GM10266 (cell line): ENCODE measurements around the gene PCNX3.

Source experiments
- DNase-seq: peaks from one replicate; pipeline ENCODE4 v3.0.0; 2012; ENCODE audit errors: extremely low spot score
- TF ChIP-seq, protein P1 (sequence below): IDR thresholded peaks from 2 replicates; pipeline ENCODE4 v1.5.1; 2012; ENCODE audit warnings: mild to moderate bottlenecking, low read depth; ENCODE audit not compliant: control insufficient read depth, insufficient read depth; ENCODE audit errors: missing control alignments

Gene PCNX3

DNA sequence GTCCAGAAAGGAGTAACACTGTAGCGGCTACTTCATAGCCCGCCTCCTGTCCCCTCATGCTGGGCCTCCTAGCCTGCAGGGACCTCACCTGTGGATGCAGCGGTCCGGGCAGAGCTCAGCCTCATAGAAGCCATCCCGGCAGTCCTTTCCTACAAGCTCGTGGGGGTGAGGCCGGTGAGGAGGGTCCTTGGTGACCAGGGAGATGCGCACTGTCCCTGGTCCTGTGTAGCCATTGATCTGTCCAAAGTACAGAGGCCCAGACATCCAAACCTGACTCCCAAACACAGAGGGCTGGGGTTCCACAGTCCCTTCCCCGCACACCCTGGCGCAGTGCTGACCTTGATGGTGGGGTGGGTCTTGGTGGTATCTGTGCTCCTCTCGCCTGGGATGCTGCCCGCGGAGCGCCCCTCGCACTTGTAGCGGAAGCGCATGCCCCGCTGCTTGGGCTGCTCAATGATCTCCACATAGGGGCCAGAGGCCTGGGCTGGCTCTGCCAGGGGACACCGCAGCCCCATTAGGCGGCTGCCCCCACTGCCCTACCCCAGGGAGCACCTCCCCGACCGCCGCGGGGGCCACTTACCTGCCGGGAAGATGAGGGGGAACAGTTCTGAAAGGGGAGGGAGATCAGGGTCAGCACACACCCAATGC, 46.1 kb downstream of the PCNX3 start:
- DNase-seq = no peak
- TF ChIP-seq, protein P1, sequence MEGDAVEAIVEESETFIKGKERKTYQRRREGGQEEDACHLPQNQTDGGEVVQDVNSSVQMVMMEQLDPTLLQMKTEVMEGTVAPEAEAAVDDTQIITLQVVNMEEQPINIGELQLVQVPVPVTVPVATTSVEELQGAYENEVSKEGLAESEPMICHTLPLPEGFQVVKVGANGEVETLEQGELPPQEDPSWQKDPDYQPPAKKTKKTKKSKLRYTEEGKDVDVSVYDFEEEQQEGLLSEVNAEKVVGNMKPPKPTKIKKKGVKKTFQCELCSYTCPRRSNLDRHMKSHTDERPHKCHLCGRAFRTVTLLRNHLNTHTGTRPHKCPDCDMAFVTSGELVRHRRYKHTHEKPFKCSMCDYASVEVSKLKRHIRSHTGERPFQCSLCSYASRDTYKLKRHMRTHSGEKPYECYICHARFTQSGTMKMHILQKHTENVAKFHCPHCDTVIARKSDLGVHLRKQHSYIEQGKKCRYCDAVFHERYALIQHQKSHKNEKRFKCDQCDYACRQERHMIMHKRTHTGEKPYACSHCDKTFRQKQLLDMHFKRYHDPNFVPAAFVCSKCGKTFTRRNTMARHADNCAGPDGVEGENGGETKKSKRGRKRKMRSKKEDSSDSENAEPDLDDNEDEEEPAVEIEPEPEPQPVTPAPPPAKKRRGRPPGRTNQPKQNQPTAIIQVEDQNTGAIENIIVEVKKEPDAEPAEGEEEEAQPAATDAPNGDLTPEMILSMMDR = no peak

DNA sequence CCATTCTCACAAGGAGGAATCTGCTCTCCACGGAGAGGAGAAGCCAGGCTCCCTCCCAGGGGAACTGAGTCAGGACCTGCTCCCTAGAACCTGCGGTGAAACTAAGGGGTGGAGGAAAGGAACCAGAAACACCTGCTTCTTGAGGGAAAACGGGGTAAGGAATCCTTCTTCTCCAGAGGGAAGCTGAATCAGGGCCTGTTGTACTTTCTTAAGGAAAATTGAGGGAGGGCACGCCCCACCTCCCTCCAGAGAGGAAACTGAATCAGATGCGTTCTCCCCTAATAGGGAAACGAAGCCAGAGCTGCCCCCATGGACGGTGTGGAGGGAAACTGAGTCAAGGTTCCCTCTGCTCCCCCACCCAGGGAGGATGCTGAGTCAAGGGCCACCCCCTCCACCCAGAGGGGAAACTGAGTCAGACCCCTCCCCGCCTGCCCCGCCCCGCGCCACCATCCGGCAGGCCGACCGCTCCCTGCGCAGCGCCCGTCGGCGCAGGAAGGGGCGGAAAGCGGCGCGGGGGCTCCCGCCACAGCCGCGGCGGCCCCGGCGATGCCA, 46.7 kb downstream of the PCNX3 start:
- DNase-seq = no peak
- TF ChIP-seq, protein P1 = no peak

DNA sequence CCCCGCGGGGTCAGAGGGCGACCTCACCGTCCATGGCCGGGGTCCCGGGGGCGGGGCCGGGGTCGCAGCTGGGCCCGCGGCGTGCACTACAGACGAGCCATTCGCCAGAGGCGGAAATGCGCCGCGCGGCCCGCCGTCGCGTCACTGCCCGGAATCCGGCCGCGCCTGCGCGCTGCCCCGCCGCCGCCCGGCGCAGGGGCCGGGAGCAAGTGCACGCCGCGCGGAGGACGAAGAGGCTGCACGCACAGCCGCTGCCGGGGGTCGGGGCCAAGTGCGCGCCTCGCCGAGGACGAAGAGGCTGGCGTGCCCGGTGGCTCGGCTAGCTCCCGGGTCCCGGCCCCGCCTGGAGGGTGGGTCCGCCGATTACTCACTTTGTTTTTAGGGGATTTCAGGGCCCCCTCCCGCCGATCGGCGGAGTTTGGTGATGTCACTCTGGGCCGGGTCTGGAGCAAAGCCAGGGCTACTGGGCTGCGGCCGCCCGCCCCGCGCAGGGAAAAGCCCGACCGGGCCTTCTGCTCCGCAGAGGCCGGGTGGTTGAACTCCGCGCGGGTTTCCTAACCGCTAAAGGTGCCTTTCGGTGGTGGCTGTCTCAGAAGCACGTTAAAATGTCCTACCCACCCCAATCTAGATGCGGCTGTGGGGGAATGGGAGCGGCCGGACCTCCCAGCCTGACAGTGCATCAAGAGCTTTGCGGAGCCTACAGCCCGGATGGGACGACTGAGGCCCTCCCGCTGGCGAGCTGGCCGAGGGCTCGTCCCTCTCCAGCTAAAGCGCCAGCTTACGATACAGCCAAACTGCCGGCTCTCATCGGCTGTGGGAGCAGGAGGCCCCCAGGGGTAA, 47.4 kb downstream of the PCNX3 start, which contains the start of gene RELA:
TSS of gene RELA (minus strand) at position 118 of the 840 bp plus-strand sequence. CDS start at position 34, 84 bp downstream.
- TF ChIP-seq, protein P1 = no peak
- DNase-seq = peak; percentile 96

DNA sequence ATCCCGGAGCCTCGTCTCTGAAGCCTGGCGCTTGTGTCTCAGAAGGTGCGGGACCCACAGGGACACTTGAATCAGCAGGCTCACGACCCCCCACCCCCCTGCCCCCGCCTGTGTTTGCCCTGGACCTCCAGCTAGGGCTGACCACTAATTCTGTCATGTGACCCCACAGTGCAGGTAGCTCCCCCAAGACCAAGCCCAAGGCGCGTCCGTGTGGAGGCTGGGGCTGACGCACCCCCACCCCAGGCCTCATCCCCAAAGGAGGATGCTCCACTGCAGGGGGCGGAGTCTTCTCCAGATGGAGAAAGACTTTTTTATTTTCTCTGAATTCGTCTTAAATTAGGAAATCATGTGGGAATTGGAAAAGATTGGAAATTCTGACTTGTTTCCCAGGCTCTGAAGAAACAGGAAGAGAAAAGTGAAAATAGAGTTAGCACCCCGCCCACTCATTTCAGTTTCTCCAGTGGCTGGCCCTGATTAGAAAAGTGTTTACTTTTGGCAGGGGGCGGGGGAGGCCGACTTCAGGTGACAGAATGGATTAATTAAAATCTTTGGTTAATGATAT, 48.1 kb downstream of the PCNX3 start:
- TF ChIP-seq, protein P1 = no peak
- no peak for DNase-seq

DNA sequence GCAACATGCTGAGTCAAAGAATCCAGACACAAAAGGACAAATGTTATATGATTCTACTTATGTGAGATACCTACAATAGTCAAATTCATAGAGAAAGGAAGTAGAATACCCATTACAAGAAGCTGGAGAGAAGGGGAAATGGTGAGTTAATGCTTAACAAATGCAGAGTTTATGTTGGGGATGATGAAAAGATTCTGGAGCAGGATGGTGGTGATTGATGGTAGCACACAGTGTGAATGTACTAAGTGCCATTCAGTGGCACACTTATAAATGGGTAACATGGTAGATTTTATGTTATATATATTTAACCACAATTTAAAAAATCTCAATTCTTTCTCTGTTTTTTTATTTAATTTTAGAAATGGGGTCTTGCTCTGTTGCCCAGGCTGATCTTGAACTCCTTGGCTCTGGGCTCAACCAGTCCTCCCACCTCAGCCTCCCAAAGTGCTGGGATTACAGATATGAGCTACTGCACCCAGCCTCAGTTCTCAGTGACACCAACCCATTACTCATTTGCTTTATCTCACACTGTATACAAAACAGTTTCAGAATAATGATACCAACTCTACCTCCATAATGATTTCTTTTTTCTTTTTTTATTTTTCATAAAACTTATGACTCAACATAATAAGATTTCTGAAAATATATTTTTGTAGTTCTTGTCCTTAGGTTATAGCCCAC, 56.7 kb downstream of the PCNX3 start:
- DNase-seq = no peak

DNA sequence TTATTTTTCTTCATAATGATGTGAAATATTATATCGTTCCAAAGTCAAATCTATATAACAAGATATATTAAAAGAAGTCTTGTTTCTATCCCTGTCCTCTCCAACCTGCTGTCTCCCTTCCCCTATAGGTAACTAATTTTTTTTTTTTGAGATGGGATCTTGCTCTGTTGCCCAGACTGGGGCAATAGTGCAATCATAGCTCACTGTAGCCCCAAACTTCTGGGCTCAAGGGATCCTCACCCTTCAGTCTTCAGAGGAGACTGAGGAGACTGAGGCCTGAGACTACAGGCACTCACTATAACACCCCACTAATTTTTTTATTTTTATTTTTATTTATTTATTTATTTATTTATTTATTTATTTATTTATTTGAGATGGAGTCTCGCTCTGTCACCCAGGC, 57.4 kb downstream of the PCNX3 start:
- TF ChIP-seq, protein P1 = no peak

More for the DNA sequence above, 56.7 kb downstream of the PCNX3 start:
- TF ChIP-seq, protein P1 = no peak

More for the DNA sequence above, 57.4 kb downstream of the PCNX3 start:
- DNase-seq = no peak
